ENCODE data around the gene KIAA1217.
"Not testable (repeated sequence)": the region's sequence is repeated elsewhere in the genome, so short reads cannot be mapped to it uniquely, and the experiment has no call there.

The KIAA1217 gene

GRCh38 chr10:24438800-24439199 is 229.9 kb downstream of the KIAA1217 start:
- intact Hi-C loops (cut with DNase I; ENCODE audit: low total_unique reads), result no loop called here
- no peak overlapping the region for H3K4me3 ChIP-seq
- no peaks in the 10 kb centered on the region for H3K4me1 ChIP-seq
- DNase-seq, result no peak
- H3K36me3 ChIP-seq, result peaks cover 0 to 8% (median 0%) of the 10 kb centered on the region in 3 donors
- no peaks in the 10 kb centered on the region for H3K27me3 ChIP-seq
- H3K9me3 ChIP-seq, result no peaks in the 10 kb centered on the region
- TF ChIP-seq CTCF (IDR thresholded peaks at IDR 0.05), result no peak
- H3K27ac ChIP-seq, result no peak overlapping the region

DNA sequence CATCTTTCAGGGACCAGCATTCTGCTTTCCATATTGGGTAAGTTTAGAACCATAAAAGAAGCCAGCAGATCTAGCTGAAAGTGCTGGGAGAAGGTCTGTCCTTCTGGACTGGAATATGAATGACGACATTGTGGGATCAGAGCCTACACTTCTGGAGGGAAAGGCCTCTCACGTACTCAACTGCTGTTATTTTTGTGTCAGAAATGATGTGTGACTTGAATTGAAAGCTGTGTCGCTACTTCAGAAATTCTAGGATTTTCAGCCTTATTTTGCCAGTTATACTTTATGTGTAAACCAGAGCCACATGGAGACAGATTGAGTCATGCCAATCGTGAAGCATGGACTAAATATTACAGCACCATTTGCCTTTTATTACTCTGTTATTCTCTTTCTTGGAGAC is 231.0 kb downstream of the KIAA1217 start:
- H3K27me3 ChIP-seq, result no peaks in the 10 kb centered on the region
- DNase-seq, result no peak
- no peaks in the 10 kb centered on the region for H3K9me3 ChIP-seq
- no peaks in the 10 kb centered on the region for H3K36me3 ChIP-seq
- no peak overlapping the region for H3K4me3 ChIP-seq
- no peak for TF ChIP-seq CTCF (IDR thresholded peaks at IDR 0.05)
- H3K4me1 ChIP-seq, result no peaks in the 10 kb centered on the region
- H3K27ac ChIP-seq, result no peak overlapping the region
- intact Hi-C loops (cut with DNase I; ENCODE audit: low total_unique reads), result no loop called here

DNA sequence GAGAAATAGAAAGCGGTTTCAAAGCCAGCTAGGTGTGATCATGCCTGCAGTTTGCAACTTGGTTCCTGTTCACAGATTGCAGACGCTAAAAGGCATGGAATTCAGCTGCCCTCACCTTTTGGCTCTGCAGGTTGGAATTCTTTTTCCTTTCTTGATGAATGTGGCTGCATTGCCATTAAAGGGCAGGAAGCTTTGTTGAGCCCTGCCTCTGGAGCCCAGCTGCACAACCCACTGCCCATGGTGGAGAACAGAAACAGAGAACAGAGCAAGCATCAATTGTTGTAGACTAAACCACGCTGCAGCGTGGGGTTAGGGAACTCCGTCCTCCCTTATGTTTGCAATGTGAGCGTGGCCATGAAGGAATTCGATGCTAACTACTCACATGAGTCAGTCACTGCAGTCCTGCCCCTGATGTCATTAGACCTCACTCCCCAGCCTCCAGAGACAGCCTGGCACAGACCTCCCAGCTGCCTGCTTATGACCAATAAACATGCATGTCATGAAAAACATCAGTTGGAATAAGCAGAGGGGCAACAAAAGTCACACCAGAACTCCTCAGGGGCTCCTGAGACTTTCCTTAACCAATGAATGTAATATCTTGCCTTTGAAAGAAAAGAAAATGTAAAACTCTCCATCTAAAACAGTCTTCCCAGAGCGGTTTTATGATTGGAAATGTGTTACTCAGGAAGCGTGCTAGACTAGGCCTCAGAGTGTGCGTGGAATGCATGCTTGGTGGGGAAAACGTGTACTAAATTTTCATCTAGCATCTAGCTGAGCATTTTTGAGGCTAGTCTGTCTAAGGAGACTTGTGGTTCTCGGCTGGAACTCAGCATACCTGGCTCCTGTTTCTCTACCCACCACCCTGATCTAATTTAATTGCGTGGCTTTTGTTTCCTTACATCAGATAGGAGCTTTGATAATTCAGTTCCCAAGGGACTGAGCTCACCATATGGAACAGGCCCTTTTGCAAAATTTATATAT is 232.2 kb downstream of the KIAA1217 start:
- H3K9me3 ChIP-seq, result no peaks in the 10 kb centered on the region
- no peak overlapping the region for H3K4me3 ChIP-seq
- H3K4me1 ChIP-seq, result no peaks in the 10 kb centered on the region
- intact Hi-C loops (cut with DNase I; ENCODE audit: low total_unique reads), result no loop called here
- TF ChIP-seq CTCF (IDR thresholded peaks at IDR 0.05), result no peak
- no peak for DNase-seq
- H3K36me3 ChIP-seq, result no peaks in the 10 kb centered on the region
- H3K27me3 ChIP-seq, result no peaks in the 10 kb centered on the region
- H3K27ac ChIP-seq, result no peak overlapping the region

- Histone ChIP-seq H3K4me3 (no peak overlapping the region), H3K36me3 (no peaks in the 10 kb centered on the region), H3K27me3 (no peaks in the 10 kb centered on the region), H3K9me3 (no peaks in the 10 kb centered on the region), H3K27ac (no peak overlapping the region), H3K4me1 (no peaks in the 10 kb centered on the region)
- intact Hi-C loops (cut with DNase I; ENCODE audit: low total_unique reads), result no loop called here
- DNase-seq, result no peak
- TF ChIP-seq CTCF (IDR thresholded peaks at IDR 0.05), result no peak
Measured at GRCh38 chr10:24442234-24442633, 233.3 kb downstream of the KIAA1217 start.

- H3K9me3 ChIP-seq; H3K27me3 ChIP-seq; H3K4me1 ChIP-seq; DNase-seq; H3K36me3 ChIP-seq; H3K27ac ChIP-seq; H3K4me3 ChIP-seq; intact Hi-C loops (cut with DNase I; ENCODE audit: low total_unique reads): not testable (repeated sequence)
Measured at GRCh38 chr10:24442641-24443174, 233.8 kb downstream of the KIAA1217 start.

DNA sequence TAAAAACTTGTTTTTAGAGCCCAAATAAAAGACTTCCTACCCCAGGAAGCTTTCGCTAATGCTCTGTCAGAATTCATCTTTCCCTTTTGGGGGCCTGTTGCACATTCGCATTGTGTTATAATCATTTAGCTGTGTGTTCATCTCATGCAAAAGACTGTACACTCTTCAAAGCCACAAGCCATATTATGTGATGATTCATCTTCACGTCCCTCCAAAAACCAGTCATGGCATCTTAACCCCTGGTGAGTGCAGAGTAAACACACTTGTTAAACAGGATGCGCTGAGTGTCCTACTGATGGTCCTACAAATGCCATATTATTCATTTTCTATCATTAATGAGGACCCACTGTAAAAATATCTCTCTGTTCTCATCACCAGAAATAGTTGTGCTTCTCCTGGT is 235.4 kb downstream of the KIAA1217 start:
- TF ChIP-seq CTCF (IDR thresholded peaks at IDR 0.05), result no peak

DNA sequence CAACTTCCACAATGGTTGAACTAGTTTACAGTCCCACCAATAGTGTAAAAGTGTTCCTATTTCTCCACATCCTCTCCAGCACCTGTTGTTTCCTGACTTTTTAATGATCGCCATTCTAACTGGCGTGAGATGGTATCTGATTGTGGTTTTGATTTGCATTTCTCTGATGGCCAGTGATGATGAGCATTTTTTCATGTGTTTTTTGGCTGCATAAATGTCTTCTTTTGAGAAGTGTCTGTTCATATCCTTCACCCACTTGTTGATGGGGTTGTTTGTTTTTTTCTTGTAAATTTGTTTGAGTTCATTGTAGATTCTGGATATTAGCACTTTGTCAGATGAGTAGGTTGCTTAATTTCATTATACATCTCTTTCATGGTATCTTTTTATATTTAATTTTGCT is 237.0 kb downstream of the KIAA1217 start:
- intact Hi-C loops (cut with DNase I; ENCODE audit: low total_unique reads); H3K27ac ChIP-seq; H3K4me3 ChIP-seq; H3K9me3 ChIP-seq; H3K36me3 ChIP-seq; H3K27me3 ChIP-seq; H3K4me1 ChIP-seq; DNase-seq: not testable (repeated sequence)

More for the DNA sequence above, 235.4 kb downstream of the KIAA1217 start:
- Histone ChIP-seq H3K9me3 (no peaks in the 10 kb centered on the region), H3K27me3 (no peaks in the 10 kb centered on the region), H3K4me1 (peaks cover 0 to 3% (median 0%) of the 10 kb centered on the region in 4 donors), H3K27ac (no peak overlapping the region), H3K36me3 (no peaks in the 10 kb centered on the region), H3K4me3 (no peak overlapping the region)
- DNase-seq, result no peak
- intact Hi-C loops (cut with DNase I; ENCODE audit: low total_unique reads), result no loop called here

All from tibial artery (tissue), 4 donors.